ENCODE results near the gene PRPF4. TPM values are rescaled to one million over a fixed set of nuclear protein-coding genes. Genes with fewer than 3 reads are reported as not detected.

PRPF4 gene
- total RNA-seq, 2 experiments from 2014 or later, result 27.4 to 39.9 TPM

GRCh38 chr9:113311961-113312360, 36.5 kb downstream of the PRPF4 start:
- H3K9me3 ChIP-seq (ENCODE audit: low read length), result no peaks in the 10 kb centered on the region
- H3K4me2 ChIP-seq (ENCODE audit: low read length), result no peak overlapping the region
- no TSS peak for BruUV-seq (replicated peaks)
- no peak overlapping the region for H2AFZ ChIP-seq (ENCODE audit: low read length)
- no peaks in the 10 kb centered on the region for H3K79me2 ChIP-seq (ENCODE audit: insufficient read depth, low read depth, low read length)
- H4K20me1 ChIP-seq (ENCODE audit: insufficient read depth, low read length), result no peaks in the 10 kb centered on the region
- H3K27ac ChIP-seq (ENCODE audit: low read depth, low read length, poor library complexity, severe bottlenecking), result no peak overlapping the region
- no peak for TF ChIP-seq EZH2phosphoT487 (IDR thresholded peaks at IDR 0.05; ENCODE audit: borderline replicate concordance, low read depth, low read length)
- TF ChIP-seq CTCF (conservative IDR thresholded peaks at IDR 0.05; ENCODE audit: low read length), result no peak
- CTCF ChIA-PET (ENCODE audit: unreplicated experiment), result interaction anchor here (0.9 kb wide), 1 partner anchor 270 kb away, joined by 3 read pairs; no protein-coding TSS in a partner anchor
- POLR2A ChIA-PET, result interaction anchor here (0.7 kb wide), 1 partner anchor 37 kb away, joined by 3 read pairs; the partner anchor contains the start of genes CDC26 and PRPF4
- no peaks in the 10 kb centered on the region for H3K4me1 ChIP-seq (ENCODE audit: insufficient read depth, low read length, poor library complexity, severe bottlenecking)
- H3K9me2 ChIP-seq (ENCODE audit: insufficient read depth, low read length), result no peaks in the 10 kb centered on the region
- no peak for DNase-seq (ENCODE audit: low spot score)
- intact Hi-C loops (cut with micrococcal nuclease; ENCODE audit: unreplicated experiment), result no loop called here
- no peak overlapping the region for H3K4me3 ChIP-seq (ENCODE audit: low read depth, low read length, poor library complexity, severe bottlenecking)
- no peaks in the 10 kb centered on the region for H3K36me3 ChIP-seq (ENCODE audit: insufficient read depth, low read length)

GRCh38 chr9:113313261-113313660, 37.8 kb downstream of the PRPF4 start:
- no peak overlapping the region for H3K27ac ChIP-seq (ENCODE audit: low read depth, low read length, poor library complexity, severe bottlenecking)
- no peaks in the 10 kb centered on the region for H3K9me2 ChIP-seq (ENCODE audit: insufficient read depth, low read length)
- H4K20me1 ChIP-seq (ENCODE audit: insufficient read depth, low read length), result no peaks in the 10 kb centered on the region
- no TSS peak for BruUV-seq (replicated peaks)
- H3K79me2 ChIP-seq (ENCODE audit: insufficient read depth, low read depth, low read length), result no peaks in the 10 kb centered on the region
- ChIA-PET CTCF (ENCODE audit: unreplicated experiment) (no interaction called here), POLR2A (no interaction called here)
- no peak overlapping the region for H3K4me2 ChIP-seq (ENCODE audit: low read length)
- H3K36me3 ChIP-seq (ENCODE audit: insufficient read depth, low read length), result no peaks in the 10 kb centered on the region
- intact Hi-C loops (cut with micrococcal nuclease; ENCODE audit: unreplicated experiment), result no loop called here
- TF ChIP-seq CTCF (conservative IDR thresholded peaks at IDR 0.05; ENCODE audit: low read length) (no peak), EZH2phosphoT487 (IDR thresholded peaks at IDR 0.05; ENCODE audit: borderline replicate concordance, low read depth, low read length) (no peak)
- no peak overlapping the region for H3K4me3 ChIP-seq (ENCODE audit: low read depth, low read length, poor library complexity, severe bottlenecking)
- no peaks in the 10 kb centered on the region for H3K9me3 ChIP-seq (ENCODE audit: low read length)
- H3K4me1 ChIP-seq (ENCODE audit: insufficient read depth, low read length, poor library complexity, severe bottlenecking), result no peaks in the 10 kb centered on the region
- no peak for DNase-seq (ENCODE audit: low spot score)
- no peak overlapping the region for H2AFZ ChIP-seq (ENCODE audit: low read length)

GRCh38 chr9:113315231-113315630, 39.8 kb downstream of the PRPF4 start:
- intact Hi-C loops (cut with micrococcal nuclease; ENCODE audit: unreplicated experiment), result no loop called here
- no peak for DNase-seq (ENCODE audit: low spot score)
- Histone ChIP-seq H3K9me2 (ENCODE audit: insufficient read depth, low read length) (no peaks in the 10 kb centered on the region), H3K36me3 (ENCODE audit: insufficient read depth, low read length) (no peaks in the 10 kb centered on the region), H3K4me3 (ENCODE audit: low read depth, low read length, poor library complexity, severe bottlenecking) (no peak overlapping the region), H3K4me2 (ENCODE audit: low read length) (no peak overlapping the region), H3K4me1 (ENCODE audit: insufficient read depth, low read length, poor library complexity, severe bottlenecking) (no peaks in the 10 kb centered on the region), H3K27ac (ENCODE audit: low read depth, low read length, poor library complexity, severe bottlenecking) (no peak overlapping the region), H3K9me3 (ENCODE audit: low read length) (no peaks in the 10 kb centered on the region), H2AFZ (ENCODE audit: low read length) (no peak overlapping the region), H3K79me2 (ENCODE audit: insufficient read depth, low read depth, low read length) (no peaks in the 10 kb centered on the region), H4K20me1 (ENCODE audit: insufficient read depth, low read length) (no peaks in the 10 kb centered on the region)
- TF ChIP-seq EZH2phosphoT487 (IDR thresholded peaks at IDR 0.05; ENCODE audit: borderline replicate concordance, low read depth, low read length) (no peak), CTCF (conservative IDR thresholded peaks at IDR 0.05; ENCODE audit: low read length) (no peak)
- ChIA-PET CTCF (ENCODE audit: unreplicated experiment) (no interaction called here), POLR2A (interaction anchor here (0.7 kb wide), 1 partner anchor 261 kb away, joined by 3 read pairs; no protein-coding TSS in a partner anchor)
- BruUV-seq (replicated peaks), result no TSS peak

Data from OCI-LY7 (cell line).